Measurements from ENCODE around the gene MRPL19.

Gene MRPL19

DNA sequence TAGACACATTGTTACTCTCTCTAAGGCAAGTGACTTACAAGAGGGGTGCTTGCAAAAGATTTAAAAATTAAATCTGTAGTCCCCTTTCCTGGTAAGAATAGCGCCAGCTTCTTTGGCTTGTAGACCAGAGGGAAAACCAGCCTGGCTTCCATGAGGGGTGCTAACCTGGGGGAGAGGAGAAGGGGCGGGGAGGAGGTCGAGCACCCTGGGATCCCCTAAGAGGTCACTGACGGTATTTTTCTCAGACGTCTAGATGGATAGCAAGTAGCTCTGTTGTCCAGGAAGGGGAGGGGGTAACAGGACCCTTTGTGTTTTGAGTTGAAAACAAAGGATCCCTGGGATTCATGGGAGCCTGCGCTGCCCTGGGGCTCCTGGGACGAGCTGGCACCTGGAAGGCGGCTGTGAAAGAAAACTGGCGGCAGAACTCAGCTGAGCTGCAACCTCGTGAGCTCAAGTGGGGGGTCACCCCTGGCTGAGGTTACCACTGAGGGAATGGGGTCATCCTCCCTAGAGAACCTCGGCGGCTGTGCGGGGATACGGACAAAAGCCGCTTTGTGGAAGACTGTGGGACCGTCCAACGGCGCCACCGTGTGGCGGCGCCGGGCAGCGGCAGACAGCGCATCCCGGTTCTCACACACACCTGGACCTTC is 37.8 kb upstream of the MRPL19 start:
- peak; percentile 54 for DNase-seq (ENCODE audit: low read depth)
- H3K4me3 ChIP-seq (replicated peaks; ENCODE audit: low read depth, low read length) = peak overlapping the region; percentile 36
- TF ChIP-seq, protein P1, sequence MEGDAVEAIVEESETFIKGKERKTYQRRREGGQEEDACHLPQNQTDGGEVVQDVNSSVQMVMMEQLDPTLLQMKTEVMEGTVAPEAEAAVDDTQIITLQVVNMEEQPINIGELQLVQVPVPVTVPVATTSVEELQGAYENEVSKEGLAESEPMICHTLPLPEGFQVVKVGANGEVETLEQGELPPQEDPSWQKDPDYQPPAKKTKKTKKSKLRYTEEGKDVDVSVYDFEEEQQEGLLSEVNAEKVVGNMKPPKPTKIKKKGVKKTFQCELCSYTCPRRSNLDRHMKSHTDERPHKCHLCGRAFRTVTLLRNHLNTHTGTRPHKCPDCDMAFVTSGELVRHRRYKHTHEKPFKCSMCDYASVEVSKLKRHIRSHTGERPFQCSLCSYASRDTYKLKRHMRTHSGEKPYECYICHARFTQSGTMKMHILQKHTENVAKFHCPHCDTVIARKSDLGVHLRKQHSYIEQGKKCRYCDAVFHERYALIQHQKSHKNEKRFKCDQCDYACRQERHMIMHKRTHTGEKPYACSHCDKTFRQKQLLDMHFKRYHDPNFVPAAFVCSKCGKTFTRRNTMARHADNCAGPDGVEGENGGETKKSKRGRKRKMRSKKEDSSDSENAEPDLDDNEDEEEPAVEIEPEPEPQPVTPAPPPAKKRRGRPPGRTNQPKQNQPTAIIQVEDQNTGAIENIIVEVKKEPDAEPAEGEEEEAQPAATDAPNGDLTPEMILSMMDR (IDR thresholded peaks at IDR 0.05; ENCODE audit: low read length, missing control alignments) = peak; percentile 99

DNA sequence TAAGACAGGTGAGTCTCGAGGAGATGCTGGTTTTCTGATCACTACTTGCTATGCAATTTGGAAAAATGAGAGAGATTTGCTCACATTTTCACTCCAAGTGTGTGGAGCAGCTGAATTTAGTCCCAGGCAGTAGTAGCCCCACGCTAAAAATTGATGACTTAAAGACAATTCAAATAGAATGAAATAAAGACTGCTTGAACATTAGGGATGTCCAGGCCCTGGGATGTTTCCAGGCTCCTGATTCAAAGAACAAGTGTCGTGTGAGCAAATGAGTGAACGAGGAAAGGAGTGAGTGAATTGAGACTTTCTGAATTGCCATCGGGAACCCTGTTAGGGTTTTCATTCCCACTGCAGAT is 37.3 kb upstream of the MRPL19 start:
- TF ChIP-seq, protein P1 (IDR thresholded peaks at IDR 0.05; ENCODE audit: low read length, missing control alignments) = no peak
- no peak overlapping the region for H3K4me3 ChIP-seq (replicated peaks; ENCODE audit: low read depth, low read length)
- DNase-seq (ENCODE audit: low read depth) = no peak

DNA sequence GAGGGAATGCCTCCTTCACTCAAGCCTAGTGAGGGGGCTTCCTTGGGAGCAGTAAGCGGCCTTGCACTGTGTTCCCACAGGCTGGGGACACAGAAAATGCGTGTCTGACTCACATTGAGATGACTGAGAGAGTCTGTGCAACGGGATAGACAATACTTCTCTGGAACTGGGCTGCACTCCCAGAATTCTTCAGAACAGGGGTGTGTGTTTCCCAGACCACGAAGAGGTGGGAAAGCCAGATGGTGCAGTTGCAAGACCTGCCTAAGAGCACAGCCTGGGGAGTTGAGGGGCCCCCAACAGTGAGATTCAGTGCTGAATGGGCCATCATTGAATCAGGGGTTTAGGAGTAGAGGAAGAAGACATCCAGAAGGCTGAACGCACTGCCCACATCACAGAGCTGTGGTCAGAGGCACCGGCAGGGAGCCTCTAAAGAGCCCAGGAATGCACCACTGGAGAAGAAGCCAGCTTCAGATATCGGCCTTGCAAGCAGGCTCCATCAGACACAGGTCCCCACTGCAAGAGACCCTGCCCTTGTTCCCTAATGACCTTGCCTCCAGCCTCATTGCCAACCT is 36.6 kb upstream of the MRPL19 start:
- TF ChIP-seq, protein P1 (IDR thresholded peaks at IDR 0.05; ENCODE audit: low read length, missing control alignments) = no peak
- no peak overlapping the region for H3K4me3 ChIP-seq (replicated peaks; ENCODE audit: low read depth, low read length)
- DNase-seq (ENCODE audit: low read depth) = no peak

DNA sequence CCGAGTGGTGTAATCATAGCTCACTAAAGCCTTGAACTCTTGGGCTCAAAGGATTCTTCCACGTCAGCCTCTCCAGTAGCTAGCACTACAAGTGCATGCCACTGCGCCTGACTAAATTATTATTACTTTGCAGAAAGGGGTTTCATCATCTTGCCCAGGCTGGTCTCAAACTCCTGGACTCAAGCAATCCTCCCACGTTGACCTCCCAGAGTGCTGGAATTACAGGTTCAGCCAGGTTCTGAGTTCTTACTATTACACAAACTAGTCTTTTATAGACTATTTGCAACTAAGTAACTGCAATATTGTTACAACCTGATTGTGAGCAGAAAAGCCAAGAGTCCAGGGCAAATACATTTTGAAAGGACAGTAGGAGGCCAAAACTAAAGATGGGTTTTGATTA is 35.9 kb upstream of the MRPL19 start:
- TF ChIP-seq, protein P1 (IDR thresholded peaks at IDR 0.05; ENCODE audit: low read length, missing control alignments) = no peak
- no peak for DNase-seq (ENCODE audit: low read depth)
- no peak overlapping the region for H3K4me3 ChIP-seq (replicated peaks; ENCODE audit: low read depth, low read length)

DNA sequence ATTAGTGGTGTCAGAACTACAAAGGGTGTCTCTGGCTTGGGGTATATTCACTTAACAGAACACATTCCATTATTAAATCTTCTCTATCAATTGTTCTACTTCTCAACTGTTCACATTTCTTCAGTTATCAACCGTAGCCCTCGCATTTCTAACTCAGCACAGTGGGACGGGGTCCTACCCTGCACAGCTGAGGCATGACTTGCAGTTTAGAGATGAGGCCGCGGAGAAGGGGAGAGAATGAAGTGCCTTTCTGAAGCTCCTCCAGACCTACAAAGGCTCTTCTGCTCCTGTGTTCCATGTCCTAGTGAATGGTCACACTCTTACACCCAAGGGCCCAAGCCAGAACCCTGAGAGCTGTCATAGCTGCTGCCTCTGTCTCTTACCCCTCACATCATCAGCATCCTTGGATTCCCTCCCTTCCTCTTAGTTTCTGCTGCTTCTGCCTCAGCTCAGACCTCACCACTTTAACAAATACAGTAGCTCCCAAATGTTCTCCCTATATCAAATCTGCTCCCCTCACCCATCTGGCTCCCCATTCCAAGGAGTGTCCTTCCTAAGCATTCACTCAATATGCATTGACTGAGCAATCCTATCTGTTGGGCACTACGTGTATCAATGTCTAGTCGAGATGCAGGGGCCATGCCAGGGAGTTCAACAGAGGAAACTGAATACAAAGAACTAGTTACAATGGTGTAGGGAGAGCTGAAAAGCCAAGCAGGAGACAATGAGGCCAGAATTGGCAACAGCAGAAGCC is 34.3 kb upstream of the MRPL19 start:
- no peak for DNase-seq (ENCODE audit: low read depth)
- TF ChIP-seq, protein P1 (IDR thresholded peaks at IDR 0.05; ENCODE audit: low read length, missing control alignments) = no peak
- H3K4me3 ChIP-seq (replicated peaks; ENCODE audit: low read depth, low read length) = no peak overlapping the region

DNA sequence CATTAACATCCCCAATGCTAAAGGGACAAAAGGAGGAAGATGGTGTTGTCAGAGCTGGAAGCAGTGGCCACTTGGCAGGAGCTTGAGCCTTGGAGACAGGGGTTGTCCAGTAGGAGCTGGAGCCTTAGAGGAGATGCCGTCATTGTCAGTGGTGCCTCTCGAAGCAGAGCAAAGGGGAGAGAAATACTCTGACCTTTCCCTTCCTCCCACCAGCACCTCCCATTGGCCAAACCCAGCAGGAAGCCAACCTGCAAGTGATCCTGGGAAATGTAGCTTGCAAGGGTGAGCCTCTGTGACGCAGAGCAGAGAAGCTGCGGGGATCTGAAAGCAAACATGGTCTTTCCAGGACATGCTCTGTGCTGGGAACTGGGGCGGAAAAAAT is 33.7 kb upstream of the MRPL19 start:
- no peak overlapping the region for H3K4me3 ChIP-seq (replicated peaks; ENCODE audit: low read depth, low read length)
- DNase-seq (ENCODE audit: low read depth) = no peak
- TF ChIP-seq, protein P1 (IDR thresholded peaks at IDR 0.05; ENCODE audit: low read length, missing control alignments) = no peak

Measured in fibroblast of pulmonary artery (primary cell).